T-helper 17 cell (primary cell): Measurements from ENCODE around the gene NPPB. TPM values are rescaled to one million over a fixed set of nuclear protein-coding genes. Genes with fewer than 3 reads are reported as not detected.
"Not testable (repeated sequence)": the region's sequence is repeated elsewhere in the genome, so short reads cannot be mapped to it uniquely, and the experiment has no call there.

ENCODE experiments used
- ATAC-seq: fragments of 150-1000 bp; cut with Tn5 transposase; 2 replicates; pipeline ENCODE4 v1.10.0; 2021; ENCODE audit warnings: mild to moderate bottlenecking, moderate library complexity
- DNase-seq, 3 donors: peaks; one replicate each; pipeline versions ENCODE4 v3.0.0 to v3.0.0-alpha.2; 2020 to 2021
- H3K9me3 ChIP-seq: one replicate; pipeline ENCODE4 v1.7.0; 2013; ENCODE audit warnings: low read length, mild to moderate bottlenecking; ENCODE audit not compliant: control insufficient read depth, poor library complexity, severe bottlenecking
- H3K27ac Mint-ChIP-seq: one replicate; pipeline ENCODE4 v1.8.0; 2022; ENCODE audit warnings: mild to moderate bottlenecking, moderate library complexity, mixed read lengths
- H3K27me3 Mint-ChIP-seq: one replicate; pipeline ENCODE4 v1.8.0; 2022; ENCODE audit warnings: mixed read lengths
- H3K36me3 Mint-ChIP-seq: one replicate; pipeline ENCODE4 v1.8.0; 2022; ENCODE audit warnings: low read depth, mixed read lengths
- H3K4me1 Mint-ChIP-seq: one replicate; pipeline ENCODE4 v1.8.0; 2022; ENCODE audit warnings: mild to moderate bottlenecking, mixed read lengths
- H3K4me3 Mint-ChIP-seq: one replicate; pipeline ENCODE4 v1.8.0; 2022; ENCODE audit warnings: mild to moderate bottlenecking, moderate library complexity, mixed read lengths
- total RNA-seq, 4 donors: library from RNA in 2 of 4; stranded (reverse) in 2 of 4; gene quantifications; one replicate each; pipeline ENCODE4 v1.2.3 and lab custom pipeline; 2022 to 2026

The NPPB gene
- total RNA-seq = not detected
- total RNA-seq (lab: John Stamatoyannopoulos, UW) = 0 reads per million in 2 donors

GRCh38 chr1:11858613-11858967 is at the start of gene NPPB:
Gene NPPB (minus strand): TSS chr1:11858945. CDS start chr1:11858833, 112 bp downstream.
- peaks cover 2% of the 10 kb centered on the region for H3K36me3 Mint-ChIP-seq

GRCh38 chr1:11908095-11908675 is 49.4 kb upstream of the NPPB start:
- peaks cover 33% of the 10 kb centered on the region for H3K4me1 Mint-ChIP-seq
- H3K9me3 ChIP-seq = no peaks in the 10 kb centered on the region
- H3K27ac Mint-ChIP-seq = peak overlapping the region; percentile 100
- peaks cover 2% of the 10 kb centered on the region for H3K36me3 Mint-ChIP-seq
- DNase-seq (peak; percentile 10 to 40 (median 28)), ATAC-seq (peak; percentile 58)
- H3K4me3 Mint-ChIP-seq = peak overlapping the region; percentile 94
- no peaks in the 10 kb centered on the region for H3K27me3 Mint-ChIP-seq

More at GRCh38 chr1:11858613-11858967, at the start of gene NPPB:
- Mint-ChIP-seq H3K27me3 (peaks cover 70% of the 10 kb centered on the region), H3K27ac (no peak within 1 kb of the TSS), H3K4me1 (no peaks in the 10 kb centered on the region), H3K4me3 (no peak within 1 kb of the TSS)
- no peak for ATAC-seq
- DNase-seq = no peak
- no peaks in the 10 kb centered on the region for H3K9me3 ChIP-seq

- peaks cover 33% of the 10 kb centered on the region for H3K4me1 Mint-ChIP-seq
- ATAC-seq (peak; percentile 67), DNase-seq (peak; percentile 74 to 85 (median 83))
- H3K9me3 ChIP-seq = no peaks in the 10 kb centered on the region
- H3K27ac Mint-ChIP-seq = peak overlapping the region; percentile 100
- peaks cover 2% of the 10 kb centered on the region for H3K36me3 Mint-ChIP-seq
- H3K4me3 Mint-ChIP-seq = peak overlapping the region; percentile 94
- H3K27me3 Mint-ChIP-seq = peaks cover 5% of the 10 kb centered on the region
Observed at GRCh38 chr1:11907275-11908094, 48.7 kb upstream of the NPPB start.

GRCh38 chr1:11906870-11907269 is 48.1 kb upstream of the NPPB start:
- Mint-ChIP-seq H3K27ac (peak overlapping the region; percentile 100), H3K4me1 (peaks cover 33% of the 10 kb centered on the region), H3K4me3 (no peak overlapping the region)

GRCh38 chr1:11904978-11905377 is 46.2 kb upstream of the NPPB start:
- H3K27me3 Mint-ChIP-seq = peaks cover 14% of the 10 kb centered on the region
- DNase-seq (no peak), ATAC-seq (no peak)
- H3K27ac Mint-ChIP-seq = peak overlapping the region; percentile 84
- no peaks in the 10 kb centered on the region for H3K9me3 ChIP-seq
- peaks cover 32% of the 10 kb centered on the region for H3K4me1 Mint-ChIP-seq
- H3K36me3 Mint-ChIP-seq = peaks cover 2% of the 10 kb centered on the region
- peak overlapping the region; percentile 77 for H3K4me3 Mint-ChIP-seq

More at GRCh38 chr1:11906870-11907269, 48.1 kb upstream of the NPPB start:
- no peak for ATAC-seq
- peaks cover 10% of the 10 kb centered on the region for H3K27me3 Mint-ChIP-seq
- peaks cover 2% of the 10 kb centered on the region for H3K36me3 Mint-ChIP-seq
- no peaks in the 10 kb centered on the region for H3K9me3 ChIP-seq
- DNase-seq = no peak

GRCh38 chr1:11904156-11904555 is 45.4 kb upstream of the NPPB start:
- DNase-seq, H3K27ac Mint-ChIP-seq, H3K36me3 Mint-ChIP-seq, H3K4me3 Mint-ChIP-seq, ATAC-seq, H3K9me3 ChIP-seq: not testable (repeated sequence)
- H3K27me3 Mint-ChIP-seq = peaks cover 22% of the 10 kb centered on the region
- H3K4me1 Mint-ChIP-seq = peaks cover 26% of the 10 kb centered on the region

GRCh38 chr1:11903210-11903609 is 44.5 kb upstream of the NPPB start:
- Mint-ChIP-seq H3K4me1 (peaks cover 21% of the 10 kb centered on the region), H3K27ac (no peak overlapping the region), H3K36me3 (peaks cover 4% of the 10 kb centered on the region), H3K4me3 (no peak overlapping the region), H3K27me3 (peaks cover 28% of the 10 kb centered on the region)
- H3K9me3 ChIP-seq = no peaks in the 10 kb centered on the region
- DNase-seq (no peak), ATAC-seq (no peak)

GRCh38 chr1:11901446-11901845 is 42.7 kb upstream of the NPPB start:
- H3K27me3 Mint-ChIP-seq = peaks cover 42% of the 10 kb centered on the region
- not testable (repeated sequence) for ATAC-seq, H3K36me3 Mint-ChIP-seq, H3K9me3 ChIP-seq, H3K4me1 Mint-ChIP-seq, H3K4me3 Mint-ChIP-seq, DNase-seq, H3K27ac Mint-ChIP-seq

GRCh38 chr1:11898831-11899467 is 40.2 kb upstream of the NPPB start:
- Mint-ChIP-seq H3K27ac (no peak overlapping the region), H3K27me3 (peaks cover 51% of the 10 kb centered on the region), H3K36me3 (peaks cover 3% of the 10 kb centered on the region), H3K4me3 (no peak overlapping the region), H3K4me1 (peaks cover 2% of the 10 kb centered on the region)
- ATAC-seq (no peak), DNase-seq (no peak)
- no peaks in the 10 kb centered on the region for H3K9me3 ChIP-seq

- H3K27me3 Mint-ChIP-seq = peaks cover 58% of the 10 kb centered on the region
- ATAC-seq (no peak), DNase-seq (no peak)
- peaks cover 3% of the 10 kb centered on the region for H3K4me1 Mint-ChIP-seq
- H3K27ac Mint-ChIP-seq = no peak overlapping the region
- no peaks in the 10 kb centered on the region for H3K9me3 ChIP-seq
- H3K4me3 Mint-ChIP-seq = no peak overlapping the region
- peaks cover 4% of the 10 kb centered on the region for H3K36me3 Mint-ChIP-seq
Observed at GRCh38 chr1:11898086-11898785, 39.5 kb upstream of the NPPB start.

- ATAC-seq, DNase-seq, H3K27ac Mint-ChIP-seq, H3K4me1 Mint-ChIP-seq, H3K36me3 Mint-ChIP-seq, H3K4me3 Mint-ChIP-seq, H3K9me3 ChIP-seq: not testable (repeated sequence)
- peaks cover 59% of the 10 kb centered on the region for H3K27me3 Mint-ChIP-seq
Observed at GRCh38 chr1:11894501-11894900, 35.8 kb upstream of the NPPB start.

GRCh38 chr1:11893907-11894251 is 35.1 kb upstream of the NPPB start:
- peak; percentile 85 for ATAC-seq
- peaks cover 3% of the 10 kb centered on the region for H3K4me1 Mint-ChIP-seq
- H3K27me3 Mint-ChIP-seq = peaks cover 52% of the 10 kb centered on the region
- H3K36me3 Mint-ChIP-seq = peaks cover 2% of the 10 kb centered on the region
- no peaks in the 10 kb centered on the region for H3K9me3 ChIP-seq
- DNase-seq = peak; percentile 57 to 68 (median 60)
- H3K27ac Mint-ChIP-seq = no peak overlapping the region
- no peak overlapping the region for H3K4me3 Mint-ChIP-seq
